Stimulated activated CD8-positive, alpha-beta memory T cell treated with anti-CD3 and anti-CD28 coated beads, Interleukin-2, amount 100 ng/mL, for 48 hours (primary cell): ENCODE results near the gene GTF2IRD2.
"Not testable (repeated sequence)": the region's sequence is repeated elsewhere in the genome, so short reads cannot be mapped to it uniquely, and the experiment has no call there.

ENCODE experiments used
- DNase-seq, 2 donors: peaks; one replicate each; pipeline ENCODE4 v3.0.0-alpha.2; 2020; ENCODE audit warnings: low read depth in 2 of 2

The GTF2IRD2 gene

DNA sequence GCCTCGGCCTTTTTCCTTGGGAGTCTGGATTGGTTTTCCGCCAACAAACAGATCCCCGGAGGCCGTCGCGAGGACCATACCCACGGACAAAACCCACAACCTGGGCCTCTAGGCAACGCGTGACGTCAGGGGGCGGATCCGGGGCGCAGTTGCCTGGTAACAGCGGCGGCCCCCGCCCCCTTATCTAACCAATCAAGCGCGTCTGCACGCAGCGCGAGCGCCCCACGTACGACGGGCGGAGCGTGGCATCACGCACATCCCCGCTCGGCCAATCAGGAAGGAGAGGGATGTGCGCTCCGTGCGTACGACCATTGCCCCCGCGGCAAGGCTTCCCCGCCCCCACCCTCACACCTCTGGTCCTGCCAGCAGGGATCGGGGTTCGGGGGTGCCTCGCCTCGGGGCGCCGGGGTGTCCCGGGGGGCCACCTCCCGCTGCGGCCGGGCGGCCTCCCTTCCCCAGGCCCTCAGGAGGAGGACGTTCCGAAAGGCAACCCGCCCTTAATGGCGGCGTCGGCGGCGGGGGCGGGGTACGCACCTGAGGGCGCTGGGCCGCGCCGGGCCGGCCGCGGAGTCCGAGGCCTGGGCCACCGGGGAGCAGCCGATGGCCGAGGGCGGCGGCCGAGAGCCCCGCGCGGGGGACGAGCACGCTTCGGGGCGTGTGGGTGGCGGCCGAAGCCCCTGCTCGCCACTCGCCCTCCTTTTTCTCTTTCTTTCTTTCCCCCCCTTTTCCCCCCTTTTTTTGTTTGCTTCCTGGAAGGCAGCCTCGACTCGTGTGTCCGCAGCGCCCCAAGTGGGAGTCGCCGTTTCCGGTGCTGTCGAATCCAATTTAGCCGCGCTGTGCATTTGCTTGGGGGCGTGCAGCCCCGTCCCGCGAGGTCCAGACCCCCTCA is at the start of gene GTF2IRD2:
Gene GTF2IRD2 (minus strand): TSS at position 773 of the 889 bp plus-strand sequence. CDS start 15,227 bp downstream, outside the sequence.
- not testable (repeated sequence) for DNase-seq

DNA sequence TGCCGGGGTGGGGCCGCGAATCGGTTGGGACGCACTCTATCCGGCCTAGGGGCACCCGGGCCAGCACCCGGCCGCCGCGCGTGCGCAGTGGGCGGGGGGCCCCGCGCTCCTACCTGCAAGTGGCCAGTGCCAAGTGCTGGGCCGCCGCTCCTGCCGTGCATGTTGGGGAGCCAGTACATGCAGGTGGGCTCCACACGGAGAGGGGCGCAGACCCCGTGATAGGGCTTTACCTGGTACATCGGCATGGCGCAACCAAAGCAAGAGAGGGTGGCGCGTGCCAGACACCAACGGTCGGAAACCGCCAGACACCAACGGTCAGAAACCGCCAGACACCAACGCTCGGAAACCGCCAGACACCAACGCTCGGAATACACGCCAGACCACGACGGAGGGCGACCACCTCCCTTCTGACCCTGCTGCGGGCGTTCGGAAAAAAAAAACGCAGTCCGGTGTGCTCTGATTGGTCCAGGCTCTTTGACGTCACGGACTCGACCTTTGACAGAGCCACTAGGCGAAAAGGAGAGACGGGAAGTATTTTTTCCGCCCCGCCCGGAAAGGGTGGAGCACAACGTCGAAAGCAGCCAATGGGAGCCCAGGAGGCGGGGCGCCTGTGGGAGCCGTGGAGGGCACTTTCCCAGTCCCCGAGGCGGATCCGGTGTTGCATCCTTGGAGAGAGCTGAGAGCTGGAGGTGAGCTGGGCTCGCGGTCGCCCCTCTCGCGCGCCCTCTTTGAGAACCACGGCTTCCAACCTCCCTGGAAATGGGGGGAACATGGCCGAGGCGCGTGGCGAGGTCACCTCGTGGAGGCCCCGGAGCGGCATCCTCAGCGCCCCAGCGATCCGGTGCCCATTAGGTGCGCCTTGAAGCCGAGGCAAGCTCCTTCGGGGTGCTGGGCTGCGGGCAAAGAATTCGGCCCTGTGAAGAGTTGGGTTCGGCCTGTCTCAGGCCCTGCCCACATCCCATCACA is 39.0 kb upstream of the GTF2IRD2 start:
- peak; percentile 57 to 76 for DNase-seq

DNA sequence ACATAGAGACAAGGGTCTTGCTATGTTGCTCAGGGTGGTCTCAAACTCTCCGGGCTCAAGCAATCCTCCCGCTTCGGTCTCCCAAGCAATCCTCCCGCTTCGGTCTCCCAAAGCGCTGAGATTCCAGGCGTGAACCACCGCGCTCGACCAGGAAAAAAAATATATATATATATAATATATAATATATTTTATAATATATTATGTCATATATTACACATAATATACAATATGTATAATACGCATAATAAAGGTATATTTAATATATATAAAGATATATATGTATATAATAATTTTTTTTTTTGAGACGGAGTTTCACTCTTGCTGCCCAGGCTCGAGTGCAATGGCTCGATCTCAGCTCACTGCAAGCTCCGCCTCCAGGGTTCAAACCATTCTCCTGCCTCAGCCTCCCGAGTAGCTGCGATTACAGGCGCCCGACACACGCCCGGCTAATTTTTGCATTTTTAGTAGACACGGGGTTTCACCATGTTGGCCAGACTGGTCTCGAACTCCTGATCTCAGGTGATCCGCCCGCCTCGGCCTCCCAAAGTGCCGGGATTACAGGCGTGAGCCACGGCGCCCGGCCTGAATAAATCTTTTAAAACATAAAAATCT is 38.2 kb upstream of the GTF2IRD2 start:
- not testable (repeated sequence) for DNase-seq

DNA sequence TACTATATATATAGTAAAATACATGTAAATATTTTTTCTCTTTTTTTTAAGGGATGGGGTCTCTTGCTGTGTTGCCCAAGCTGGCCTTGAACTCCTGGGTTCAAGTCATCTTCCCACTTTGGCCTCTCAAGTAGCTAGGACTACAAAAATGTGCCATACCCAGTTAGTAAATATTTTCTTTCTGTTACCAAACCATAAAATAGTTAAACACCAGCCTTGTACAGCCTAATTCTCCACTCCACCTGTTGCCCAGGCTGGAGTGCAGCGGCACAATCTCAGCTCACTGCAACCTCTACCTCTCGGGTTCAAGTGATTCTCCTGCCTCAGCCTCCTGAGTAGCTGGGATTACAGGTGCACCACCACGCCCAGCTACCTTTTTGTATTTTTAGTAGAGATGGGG is 33.9 kb upstream of the GTF2IRD2 start:
- DNase-seq = not testable (repeated sequence)

GRCh38 chr7:74882110-74882509 is 30.7 kb upstream of the GTF2IRD2 start:
- not testable (repeated sequence) for DNase-seq

DNA sequence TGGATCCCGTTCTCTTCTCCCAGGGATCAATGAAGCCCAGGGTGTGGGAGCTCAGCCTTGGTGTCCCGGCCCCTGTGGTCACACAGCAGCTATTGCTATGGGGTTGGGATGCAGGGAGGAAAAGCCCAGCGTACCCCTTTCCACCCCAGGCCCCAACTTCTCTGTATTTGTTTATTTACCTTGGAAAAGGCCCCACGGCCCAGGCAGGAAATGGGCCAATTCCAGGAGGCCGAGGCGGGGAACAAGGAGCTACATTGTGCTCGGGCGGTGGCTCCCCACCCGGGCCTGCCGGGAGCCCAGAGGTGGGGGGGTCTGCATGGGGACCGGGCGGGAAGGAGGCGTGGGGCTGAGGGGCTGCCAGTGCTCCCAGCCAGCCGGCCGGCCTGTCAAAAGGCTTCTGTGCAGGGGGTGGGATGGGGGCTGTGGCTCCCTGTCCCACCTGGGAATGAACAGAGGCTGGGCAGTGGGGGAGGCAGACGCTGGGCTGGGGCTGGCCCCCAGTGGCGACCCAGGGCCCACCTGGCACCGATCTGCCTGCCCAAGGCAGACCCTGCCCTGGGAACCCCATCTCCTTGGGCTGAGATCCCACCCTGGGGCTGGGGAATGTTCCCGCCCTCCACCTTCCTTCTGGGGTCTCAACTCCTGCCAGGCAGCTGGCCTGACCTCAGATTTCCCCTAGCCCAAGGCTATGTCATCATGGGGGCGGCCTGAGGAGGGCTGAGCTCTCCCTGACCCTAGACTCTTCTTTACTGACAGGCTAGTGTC is 23.5 kb upstream of the GTF2IRD2 start:
- not testable (repeated sequence) for DNase-seq

DNA sequence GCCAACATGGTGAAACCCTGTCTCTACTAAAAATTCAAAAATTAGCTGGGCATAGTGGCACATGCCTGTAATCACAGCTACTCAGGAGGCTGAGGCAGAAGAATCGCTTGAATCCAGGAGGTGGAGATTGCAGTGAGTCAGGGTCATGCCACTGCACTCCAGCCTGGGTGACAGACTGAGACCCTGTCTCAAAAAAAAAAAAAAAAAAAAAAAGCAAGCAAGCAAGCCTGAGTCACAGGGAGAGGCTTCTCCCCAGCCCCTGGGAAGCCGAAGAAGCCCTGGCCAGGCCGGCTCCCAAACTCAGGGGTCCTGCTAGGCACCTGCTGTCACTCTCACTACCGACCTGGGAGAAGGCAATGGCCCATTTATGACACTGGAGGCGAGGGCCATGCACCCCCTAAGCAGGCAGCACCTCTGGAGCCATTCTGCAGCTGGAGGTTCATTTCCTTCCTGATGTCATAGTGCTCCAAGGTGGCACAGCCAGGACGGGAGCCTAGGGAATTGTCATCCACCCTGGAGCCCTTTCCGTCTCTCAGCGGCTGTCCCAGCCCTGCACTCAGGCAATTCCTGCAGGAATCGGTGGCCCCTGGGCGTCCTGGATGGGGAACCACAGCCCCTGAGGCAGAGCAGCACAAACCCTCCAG is 22.8 kb upstream of the GTF2IRD2 start:
- not testable (repeated sequence) for DNase-seq

DNA sequence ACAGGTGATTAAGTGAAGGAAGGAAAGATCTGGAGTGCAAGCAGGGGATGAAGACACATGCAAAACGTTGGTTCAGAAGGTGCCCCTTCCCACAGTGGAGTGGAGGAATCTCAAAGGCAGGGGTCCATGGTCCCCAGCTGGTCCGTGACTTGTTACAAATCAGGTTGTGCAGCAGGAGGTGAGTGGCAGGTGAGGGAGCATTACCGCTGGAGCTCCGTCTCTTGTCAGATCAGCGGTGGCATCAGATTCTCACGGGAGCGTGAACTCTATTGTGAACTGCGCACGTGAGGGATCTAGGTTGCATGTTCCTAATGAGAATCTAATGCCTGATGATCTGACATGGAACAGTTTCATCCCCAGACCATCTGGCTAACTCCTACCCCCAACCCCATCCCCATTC is 21.1 kb upstream of the GTF2IRD2 start:
- not testable (repeated sequence) for DNase-seq

DNA sequence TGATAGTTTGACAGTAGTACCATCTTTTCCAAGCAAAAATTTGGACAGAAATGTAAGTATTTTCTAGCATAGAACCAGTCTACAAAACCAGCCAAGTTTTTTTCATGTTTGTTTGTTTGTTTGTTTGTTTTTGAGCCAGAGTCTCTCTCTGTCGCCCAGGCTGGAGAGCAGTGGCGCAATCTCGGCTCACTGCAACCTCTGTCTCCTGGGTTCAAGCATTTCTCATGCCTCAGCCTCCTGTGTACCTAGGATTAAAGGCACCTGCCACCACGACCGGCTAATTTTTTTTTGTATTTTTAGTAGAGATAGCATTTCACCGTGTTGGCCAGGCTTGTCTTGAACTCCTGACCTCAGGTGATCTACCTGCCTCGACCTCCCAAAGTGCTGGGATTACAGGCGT is 14.4 kb upstream of the GTF2IRD2 start:
- DNase-seq = not testable (repeated sequence)

DNA sequence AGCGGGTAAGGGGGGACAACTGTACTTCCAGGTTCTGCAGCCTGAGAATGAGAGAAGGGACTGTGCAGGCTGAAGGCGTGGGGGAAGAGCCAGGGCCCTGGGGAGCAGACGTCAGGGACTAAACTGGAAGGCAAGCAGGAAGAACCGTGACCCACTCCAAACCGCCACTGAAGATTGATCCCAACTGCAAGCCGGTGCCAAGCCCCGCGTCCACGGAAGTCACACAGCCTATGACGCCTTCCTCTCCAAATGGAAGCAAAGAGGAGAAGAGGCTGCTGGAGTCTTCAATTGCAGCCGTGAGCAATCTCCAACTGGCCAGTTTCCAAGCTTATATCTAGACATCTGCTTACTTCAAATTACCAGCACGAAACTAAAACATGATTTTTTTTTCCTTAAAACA is 1.6 kb downstream of the GTF2IRD2 start:
- DNase-seq = not testable (repeated sequence)

- not testable (repeated sequence) for DNase-seq
These were observed 21.0 kb downstream of the GTF2IRD2 start for GRCh38 chr7:74830411-74830810.

DNA sequence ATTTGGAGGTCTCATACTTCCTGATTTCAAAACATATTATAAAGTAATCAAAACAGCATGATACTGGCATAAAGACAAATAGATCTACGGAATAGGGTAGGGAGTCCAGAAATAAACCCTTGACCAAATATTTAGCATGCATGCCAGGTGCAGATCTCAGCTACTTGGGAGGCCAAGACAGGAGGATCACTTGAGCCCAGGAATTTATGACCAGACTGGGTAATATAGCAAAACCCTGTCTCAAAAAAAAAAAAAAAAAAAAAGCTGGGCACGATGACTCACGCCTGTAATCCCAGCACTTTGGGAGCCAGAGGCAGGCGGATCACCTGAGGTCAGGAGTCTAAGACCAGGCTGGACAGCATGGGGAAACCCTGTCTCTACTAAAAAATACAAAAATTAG is 21.4 kb downstream of the GTF2IRD2 start:
- DNase-seq = not testable (repeated sequence)

DNA sequence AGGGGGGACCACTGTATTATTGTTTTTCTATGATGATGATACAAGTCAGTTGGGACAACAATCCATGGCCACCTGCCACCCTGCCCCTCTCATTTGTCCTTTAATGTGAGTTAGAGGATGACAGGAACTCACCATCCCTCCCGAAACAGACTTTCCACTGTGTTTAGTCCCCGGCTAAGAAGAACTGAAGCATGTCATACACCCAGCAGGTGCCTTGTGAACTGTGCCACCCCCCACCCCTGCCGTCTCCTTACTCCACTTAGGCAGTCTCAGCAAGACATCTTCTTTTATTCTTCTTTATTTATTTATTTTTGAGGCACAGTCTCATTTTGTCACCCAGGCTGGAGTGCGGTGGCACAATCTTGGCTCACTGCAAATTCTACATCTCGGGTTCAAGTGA is 30.1 kb downstream of the GTF2IRD2 start:
- DNase-seq = not testable (repeated sequence)

DNA sequence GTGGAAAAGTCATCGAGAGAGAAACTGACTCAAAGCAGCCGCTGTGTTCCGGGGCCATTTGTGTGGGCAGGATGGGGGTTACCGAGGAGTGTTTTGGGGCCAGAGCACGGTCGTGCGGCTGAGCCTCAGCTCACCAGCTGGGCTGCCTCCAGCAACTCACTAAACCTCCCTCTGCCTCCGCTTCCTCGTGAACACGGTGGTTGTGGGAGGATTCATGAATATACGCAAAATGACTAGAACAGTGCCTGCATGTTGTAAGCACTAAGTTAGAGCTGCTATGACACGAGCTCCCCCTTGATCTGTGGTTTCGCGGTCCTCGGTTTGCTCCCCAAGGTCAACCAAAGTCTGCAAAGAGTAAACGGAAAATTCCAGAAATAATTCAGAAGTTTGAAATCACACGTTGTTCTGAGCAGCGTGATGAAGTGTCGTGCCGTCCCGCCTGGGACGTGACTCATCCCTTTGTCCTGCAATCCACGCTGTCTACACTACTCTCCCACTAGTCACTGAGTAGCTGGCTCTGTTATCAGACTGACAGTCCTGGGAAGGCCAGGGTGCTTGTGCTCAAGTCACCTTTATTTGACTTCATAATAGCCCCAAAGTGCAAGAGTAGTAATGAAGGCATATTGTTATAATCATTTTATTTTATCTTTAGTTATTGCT is 31.1 kb downstream of the GTF2IRD2 start:
- DNase-seq = not testable (repeated sequence)

DNA sequence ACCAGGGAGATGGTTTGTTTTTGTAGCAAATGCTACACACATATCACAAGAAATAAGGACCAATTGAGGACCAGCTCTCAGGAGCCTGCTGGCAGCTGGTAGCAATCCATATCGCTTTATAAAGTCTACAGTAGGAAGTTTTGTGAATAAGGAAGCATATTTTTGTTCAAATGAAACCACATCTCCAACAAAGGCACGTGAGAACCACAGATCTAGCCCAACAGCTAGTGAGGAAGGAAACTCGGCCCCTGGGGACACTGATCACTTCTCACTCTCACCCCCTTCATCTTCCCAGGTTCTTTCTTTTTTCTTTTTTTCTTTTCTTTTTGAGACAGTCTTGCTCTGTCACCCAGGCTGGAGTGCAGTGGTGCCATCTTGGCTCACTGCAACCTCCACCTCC is 35.5 kb downstream of the GTF2IRD2 start:
- DNase-seq = not testable (repeated sequence)

GRCh38 chr7:74798644-74799043 is 52.8 kb downstream of the GTF2IRD2 start:
- DNase-seq = not testable (repeated sequence)

GRCh38 chr7:74797848-74798622 is 53.4 kb downstream of the GTF2IRD2 start:
- DNase-seq = not testable (repeated sequence)

DNA sequence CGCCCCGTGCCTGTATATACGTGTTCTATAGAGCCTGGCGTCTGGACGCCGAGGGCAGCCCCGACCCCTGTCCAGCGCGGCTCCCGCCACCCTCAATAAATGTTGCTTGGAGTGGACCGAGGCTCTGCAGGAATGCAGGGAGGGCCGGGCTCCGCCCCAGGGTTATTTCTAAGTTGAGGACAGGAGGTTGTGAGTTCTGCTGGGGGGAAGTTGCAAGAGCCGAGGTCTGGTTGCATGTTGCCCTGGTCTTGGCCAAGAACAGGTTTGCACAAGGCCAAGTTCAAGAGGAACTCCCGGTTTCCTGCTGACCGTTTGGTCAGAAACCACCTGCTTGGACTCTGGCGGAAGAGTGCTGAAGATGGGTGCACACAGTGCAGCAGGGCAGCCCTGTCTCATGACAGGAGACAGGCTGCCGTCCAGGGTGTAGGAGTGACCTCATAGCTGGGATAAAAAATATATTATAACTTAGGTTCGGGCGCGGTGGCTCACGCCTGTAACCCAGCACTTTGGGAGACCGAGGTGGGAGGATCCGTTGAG is 62.1 kb downstream of the GTF2IRD2 start:
- DNase-seq = not testable (repeated sequence)
